Right renal pelvis (tissue), 4 donors: Measurements from ENCODE around the gene KANSL1L. TPM values are rescaled to one million over a fixed set of nuclear protein-coding genes. Genes with fewer than 3 reads are reported as not detected.
A peak's percentile ranks its signal among the peaks of the same experiment; 100 is the strongest.
"Not testable (repeated sequence)": the region's sequence is repeated elsewhere in the genome, so short reads cannot be mapped to it uniquely, and the experiment has no call there.

Source experiments
- DNase-seq, 4 donors: peaks; one replicate each; pipeline ENCODE4 v3.0.0-alpha.2; 2013; ENCODE audit warnings: low read depth in 4 of 4, low spot score in 3 of 4, missing footprints in 1 of 4
- polyA plus RNA-seq, 4 donors: library from polyadenylated mRNA; unstranded; fragments of 120-200 nt; gene quantifications; one replicate each; pipeline ENCODE4 v1.2.1, GENCODE V29; 2013; ENCODE audit not compliant: insufficient read length in 4 of 4

Gene KANSL1L
- polyA plus RNA-seq, 4 donors, result 43.7 to 61.6 (median 56.7) TPM

- DNase-seq, result no peak
These were observed 6.6 kb upstream of the KANSL1L start for GRCh38 chr2:210177769-210178168.

GRCh38 chr2:210177115-210177514, 5.9 kb upstream of the KANSL1L start:
- DNase-seq, result not testable (repeated sequence)

- DNase-seq, result no peak
These were observed 2.9 kb upstream of the KANSL1L start for GRCh38 chr2:210174086-210174485.

GRCh38 chr2:210172219-210172575, 988 bp upstream of the KANSL1L start:
- no peak for DNase-seq

GRCh38 chr2:210170446-210171303, 534 bp downstream of the KANSL1L start:
- DNase-seq, result peak; percentile 94 to 96 (median 95)

GRCh38 chr2:210170196-210170445, 1.1 kb downstream of the KANSL1L start:
- DNase-seq, result peak in 1 of 4 donors; percentile 28

GRCh38 chr2:210169516-210170195, 1.6 kb downstream of the KANSL1L start:
- no peak for DNase-seq

GRCh38 chr2:210167227-210167626, 4.0 kb downstream of the KANSL1L start:
- no peak for DNase-seq

- DNase-seq, result no peak
These were observed 8.6 kb downstream of the KANSL1L start for GRCh38 chr2:210162466-210163124.

GRCh38 chr2:210159059-210159458, 12.2 kb downstream of the KANSL1L start:
- no peak for DNase-seq

GRCh38 chr2:210158236-210158635, 13.0 kb downstream of the KANSL1L start:
- no peak for DNase-seq

- DNase-seq, result no peak
These were observed 13.7 kb downstream of the KANSL1L start for GRCh38 chr2:210157526-210157925.

GRCh38 chr2:210147614-210148013, 23.6 kb downstream of the KANSL1L start:
- no peak for DNase-seq

- DNase-seq, result no peak
These were observed 39.0 kb downstream of the KANSL1L start for GRCh38 chr2:210132239-210132638.

GRCh38 chr2:210128961-210129360, 42.2 kb downstream of the KANSL1L start:
- no peak for DNase-seq

- no peak for DNase-seq
These were observed 57.5 kb downstream of the KANSL1L start for GRCh38 chr2:210113614-210114235.

- DNase-seq, result no peak
These were observed 58.3 kb downstream of the KANSL1L start for GRCh38 chr2:210112871-210113270.

- no peak for DNase-seq
These were observed 71.3 kb downstream of the KANSL1L start for GRCh38 chr2:210099940-210100339.

GRCh38 chr2:210094787-210095186, 76.4 kb downstream of the KANSL1L start:
- no peak for DNase-seq

- DNase-seq, result no peak
These were observed 78.4 kb downstream of the KANSL1L start for GRCh38 chr2:210092791-210093190.

GRCh38 chr2:210086930-210087329, 84.3 kb downstream of the KANSL1L start:
- DNase-seq, result no peak
